Measurements from ENCODE around the gene MX2.
"Not testable (repeated sequence)": the region's sequence is repeated elsewhere in the genome, so short reads cannot be mapped to it uniquely, and the experiment has no call there.

Gene MX2

GRCh38 chr21:41349126-41349525 lies 12.7 kb upstream of the MX2 start:
- no peaks in the 10 kb centered on the region for H3K36me3 ChIP-seq (ENCODE audit: insufficient read depth, low read length)
- no peaks in the 10 kb centered on the region for H3K4me1 ChIP-seq (ENCODE audit: insufficient read depth, low read length)
- H3K9me3 ChIP-seq (ENCODE audit: control insufficient read depth, insufficient read depth, low read length) = no peaks in the 10 kb centered on the region
- H3K9ac ChIP-seq (ENCODE audit: low read depth, low read length) = no peak overlapping the region

GRCh38 chr21:41349619-41350390 lies 12.0 kb upstream of the MX2 start:
- no peaks in the 10 kb centered on the region for H3K4me1 ChIP-seq (ENCODE audit: insufficient read depth, low read length)
- no peaks in the 10 kb centered on the region for H3K9me3 ChIP-seq (ENCODE audit: control insufficient read depth, insufficient read depth, low read length)
- H3K9ac ChIP-seq (ENCODE audit: low read depth, low read length) = no peak overlapping the region
- no peaks in the 10 kb centered on the region for H3K36me3 ChIP-seq (ENCODE audit: insufficient read depth, low read length)

GRCh38 chr21:41350436-41351155 lies 11.2 kb upstream of the MX2 start:
- Histone ChIP-seq H3K9ac (ENCODE audit: low read depth, low read length) (no peak overlapping the region), H3K4me1 (ENCODE audit: insufficient read depth, low read length) (no peaks in the 10 kb centered on the region), H3K9me3 (ENCODE audit: control insufficient read depth, insufficient read depth, low read length) (no peaks in the 10 kb centered on the region), H3K36me3 (ENCODE audit: insufficient read depth, low read length) (no peaks in the 10 kb centered on the region)

- H3K4me1 ChIP-seq (ENCODE audit: insufficient read depth, low read length) = peaks cover 6% of the 10 kb centered on the region; the same call in 1 of the 2 replicates
- no peaks in the 10 kb centered on the region for H3K9me3 ChIP-seq (ENCODE audit: control insufficient read depth, insufficient read depth, low read length)
- no peak overlapping the region for H3K9ac ChIP-seq (ENCODE audit: low read depth, low read length)
- no peaks in the 10 kb centered on the region for H3K36me3 ChIP-seq (ENCODE audit: insufficient read depth, low read length)
Observed at GRCh38 chr21:41357546-41357945, 4.3 kb upstream of the MX2 start.

- no peak overlapping the region for H3K9ac ChIP-seq (ENCODE audit: low read depth, low read length)
- H3K36me3 ChIP-seq (ENCODE audit: insufficient read depth, low read length) = no peaks in the 10 kb centered on the region
- H3K9me3 ChIP-seq (ENCODE audit: control insufficient read depth, insufficient read depth, low read length) = no peaks in the 10 kb centered on the region
- peaks cover 6% of the 10 kb centered on the region; the same call in 1 of the 2 replicates for H3K4me1 ChIP-seq (ENCODE audit: insufficient read depth, low read length)
Observed at GRCh38 chr21:41358193-41359166, 3.3 kb upstream of the MX2 start.

GRCh38 chr21:41359286-41359685 lies 2.5 kb upstream of the MX2 start:
- Histone ChIP-seq H3K4me1 (ENCODE audit: insufficient read depth, low read length) (peaks cover 6% of the 10 kb centered on the region; the same call in 1 of the 2 replicates), H3K36me3 (ENCODE audit: insufficient read depth, low read length) (no peaks in the 10 kb centered on the region), H3K9me3 (ENCODE audit: control insufficient read depth, insufficient read depth, low read length) (no peaks in the 10 kb centered on the region), H3K9ac (ENCODE audit: low read depth, low read length) (no peak overlapping the region)

- not testable (repeated sequence) for H3K36me3 ChIP-seq (ENCODE audit: insufficient read depth, low read length); H3K9me3 ChIP-seq (ENCODE audit: control insufficient read depth, insufficient read depth, low read length); H3K9ac ChIP-seq (ENCODE audit: low read depth, low read length); H3K4me1 ChIP-seq (ENCODE audit: insufficient read depth, low read length)
Observed at GRCh38 chr21:41359754-41360071, 2.1 kb upstream of the MX2 start.

- Histone ChIP-seq H3K4me1 (ENCODE audit: insufficient read depth, low read length) (peaks cover 6% of the 10 kb centered on the region; the same call in 1 of the 2 replicates), H3K9ac (ENCODE audit: low read depth, low read length) (no peak overlapping the region), H3K36me3 (ENCODE audit: insufficient read depth, low read length) (no peaks in the 10 kb centered on the region), H3K9me3 (ENCODE audit: control insufficient read depth, insufficient read depth, low read length) (no peaks in the 10 kb centered on the region)
Observed at GRCh38 chr21:41360072-41360821, 1.6 kb upstream of the MX2 start.

- peaks cover 6% of the 10 kb centered on the region; the same call in 1 of the 2 replicates for H3K4me1 ChIP-seq (ENCODE audit: insufficient read depth, low read length)
- no peaks in the 10 kb centered on the region for H3K36me3 ChIP-seq (ENCODE audit: insufficient read depth, low read length)
- H3K9ac ChIP-seq (ENCODE audit: low read depth, low read length) = no peak overlapping the region
- no peaks in the 10 kb centered on the region for H3K9me3 ChIP-seq (ENCODE audit: control insufficient read depth, insufficient read depth, low read length)
Observed at GRCh38 chr21:41361053-41361785, 608 bp upstream of the MX2 start.

- H3K4me1 ChIP-seq (ENCODE audit: insufficient read depth, low read length) = peaks cover 6% of the 10 kb centered on the region; the same call in 1 of the 2 replicates
- H3K36me3 ChIP-seq (ENCODE audit: insufficient read depth, low read length) = no peaks in the 10 kb centered on the region
- H3K9ac ChIP-seq (ENCODE audit: low read depth, low read length) = no peak overlapping the region
Observed at GRCh38 chr21:41362605-41363369, 960 bp downstream of the MX2 start.

GRCh38 chr21:41363370-41364270 lies 1.8 kb downstream of the MX2 start:
- Histone ChIP-seq H3K36me3 (ENCODE audit: insufficient read depth, low read length) (no peaks in the 10 kb centered on the region), H3K4me1 (ENCODE audit: insufficient read depth, low read length) (peaks cover 6% of the 10 kb centered on the region; the same call in 1 of the 2 replicates), H3K9ac (ENCODE audit: low read depth, low read length) (no peak overlapping the region)

More at GRCh38 chr21:41362605-41363369, 960 bp downstream of the MX2 start:
- no peaks in the 10 kb centered on the region for H3K9me3 ChIP-seq (ENCODE audit: control insufficient read depth, insufficient read depth, low read length)

GRCh38 chr21:41364308-41364707 lies 2.5 kb downstream of the MX2 start:
- Histone ChIP-seq H3K36me3 (ENCODE audit: insufficient read depth, low read length) (no peaks in the 10 kb centered on the region), H3K9me3 (ENCODE audit: control insufficient read depth, insufficient read depth, low read length) (no peaks in the 10 kb centered on the region), H3K9ac (ENCODE audit: low read depth, low read length) (no peak overlapping the region), H3K4me1 (ENCODE audit: insufficient read depth, low read length) (peaks cover 5% of the 10 kb centered on the region; the same call in 1 of the 2 replicates)

More at GRCh38 chr21:41363370-41364270, 1.8 kb downstream of the MX2 start:
- H3K9me3 ChIP-seq (ENCODE audit: control insufficient read depth, insufficient read depth, low read length) = no peaks in the 10 kb centered on the region
